Measurements from ENCODE around the gene MACROD2. TPM values are rescaled to one million over a fixed set of nuclear protein-coding genes. Genes with fewer than 3 reads are reported as not detected.
"Not testable (repeated sequence)": the region's sequence is repeated elsewhere in the genome, so short reads cannot be mapped to it uniquely, and the experiment has no call there.

MACROD2 gene
- total and polyA plus RNA-seq, 9 donors, result 2.0 to 4.9 (median 3.1) TPM

GRCh38 chr20:16001286-16001685 lies 2006.0 kb downstream of the MACROD2 start:
- Histone ChIP-seq H3K36me3 (ENCODE audit: control insufficient read depth, insufficient read depth, low read length) (no peaks in the 10 kb centered on the region), H3K9me3 (replicated peaks; ENCODE audit: control insufficient read depth, low read depth, low read length) (peaks cover 11% of the 10 kb centered on the region), H3K27ac (ENCODE audit: low read length) (no peak overlapping the region), H3K4me1 (ENCODE audit: control insufficient read depth, insufficient read depth, low read length) (no peaks in the 10 kb centered on the region), H3K4me3 (ENCODE audit: low read length) (no peak overlapping the region), H3K27me3 (ENCODE audit: control insufficient read depth, insufficient read depth, low read length) (peaks cover 2% of the 10 kb centered on the region)
- no peak for DNase-seq
- no CpG with 5 or more reads among the region's 2 CpGs for WGBS (ENCODE audit: insufficient coverage)

- no peaks in the 10 kb centered on the region for H3K36me3 ChIP-seq (ENCODE audit: control insufficient read depth, insufficient read depth, low read length)
- no peak overlapping the region for H3K27ac ChIP-seq (ENCODE audit: low read length)
- H3K4me1 ChIP-seq (ENCODE audit: control insufficient read depth, insufficient read depth, low read length), result no peaks in the 10 kb centered on the region
- no peaks in the 10 kb centered on the region for H3K9me3 ChIP-seq (replicated peaks; ENCODE audit: control insufficient read depth, low read depth, low read length)
- no peak for DNase-seq
- no peak overlapping the region for H3K4me3 ChIP-seq (ENCODE audit: low read length)
- peaks cover 2% of the 10 kb centered on the region for H3K27me3 ChIP-seq (ENCODE audit: control insufficient read depth, insufficient read depth, low read length)
- WGBS (ENCODE audit: insufficient coverage), result 50% methylated on average over 1 of the region's 1 CpG
These were observed 2008.0 kb downstream of the MACROD2 start for GRCh38 chr20:16003310-16003709.

- DNase-seq, result no peak
- WGBS (ENCODE audit: insufficient coverage), result 81% methylated on average over 9 of the region's 18 CpGs
- Histone ChIP-seq H3K36me3 (ENCODE audit: control insufficient read depth, insufficient read depth, low read length) (no peaks in the 10 kb centered on the region), H3K9me3 (replicated peaks; ENCODE audit: control insufficient read depth, low read depth, low read length) (no peaks in the 10 kb centered on the region), H3K4me3 (ENCODE audit: low read length) (no peak overlapping the region), H3K27ac (ENCODE audit: low read length) (no peak overlapping the region), H3K27me3 (ENCODE audit: control insufficient read depth, insufficient read depth, low read length) (peaks cover 2% of the 10 kb centered on the region), H3K4me1 (ENCODE audit: control insufficient read depth, insufficient read depth, low read length) (no peaks in the 10 kb centered on the region)
These were observed 2009.0 kb downstream of the MACROD2 start for GRCh38 chr20:16004108-16004854.

GRCh38 chr20:16005021-16005914 lies 2010.0 kb downstream of the MACROD2 start:
- Histone ChIP-seq H3K27me3 (ENCODE audit: control insufficient read depth, insufficient read depth, low read length) (peaks cover 2% of the 10 kb centered on the region), H3K27ac (ENCODE audit: low read length) (no peak overlapping the region), H3K4me1 (ENCODE audit: control insufficient read depth, insufficient read depth, low read length) (no peaks in the 10 kb centered on the region), H3K36me3 (ENCODE audit: control insufficient read depth, insufficient read depth, low read length) (no peaks in the 10 kb centered on the region), H3K9me3 (replicated peaks; ENCODE audit: control insufficient read depth, low read depth, low read length) (no peaks in the 10 kb centered on the region), H3K4me3 (ENCODE audit: low read length) (no peak overlapping the region)
- DNase-seq, result no peak
- 67% methylated on average over 5 of the region's 9 CpGs for WGBS (ENCODE audit: insufficient coverage)

GRCh38 chr20:16005915-16006493 lies 2010.7 kb downstream of the MACROD2 start:
- no CpG with 5 or more reads among the region's 2 CpGs for WGBS (ENCODE audit: insufficient coverage)
- Histone ChIP-seq H3K4me1 (ENCODE audit: control insufficient read depth, insufficient read depth, low read length) (no peaks in the 10 kb centered on the region), H3K9me3 (replicated peaks; ENCODE audit: control insufficient read depth, low read depth, low read length) (no peaks in the 10 kb centered on the region)

GRCh38 chr20:16007164-16007563 lies 2011.8 kb downstream of the MACROD2 start:
- no peaks in the 10 kb centered on the region for H3K9me3 ChIP-seq (replicated peaks; ENCODE audit: control insufficient read depth, low read depth, low read length)
- H3K4me3 ChIP-seq (ENCODE audit: low read length), result no peak overlapping the region
- no peak for DNase-seq
- WGBS (ENCODE audit: insufficient coverage), result no CpG with 5 or more reads among the region's 3 CpGs
- no peak overlapping the region for H3K27ac ChIP-seq (ENCODE audit: low read length)
- H3K36me3 ChIP-seq (ENCODE audit: control insufficient read depth, insufficient read depth, low read length), result no peaks in the 10 kb centered on the region
- H3K4me1 ChIP-seq (ENCODE audit: control insufficient read depth, insufficient read depth, low read length), result no peaks in the 10 kb centered on the region
- peaks cover 2% of the 10 kb centered on the region for H3K27me3 ChIP-seq (ENCODE audit: control insufficient read depth, insufficient read depth, low read length)

More at GRCh38 chr20:16005915-16006493, 2010.7 kb downstream of the MACROD2 start:
- Histone ChIP-seq H3K4me3 (ENCODE audit: low read length) (no peak overlapping the region), H3K36me3 (ENCODE audit: control insufficient read depth, insufficient read depth, low read length) (no peaks in the 10 kb centered on the region), H3K27me3 (ENCODE audit: control insufficient read depth, insufficient read depth, low read length) (peaks cover 2% of the 10 kb centered on the region), H3K27ac (ENCODE audit: low read length) (no peak overlapping the region)
- DNase-seq, result no peak

GRCh38 chr20:16007962-16008361 lies 2012.6 kb downstream of the MACROD2 start:
- Histone ChIP-seq H3K27ac (ENCODE audit: low read length) (no peak overlapping the region), H3K9me3 (replicated peaks; ENCODE audit: control insufficient read depth, low read depth, low read length) (no peaks in the 10 kb centered on the region), H3K36me3 (ENCODE audit: control insufficient read depth, insufficient read depth, low read length) (no peaks in the 10 kb centered on the region), H3K27me3 (ENCODE audit: control insufficient read depth, insufficient read depth, low read length) (peaks cover 2% of the 10 kb centered on the region), H3K4me3 (ENCODE audit: low read length) (no peak overlapping the region), H3K4me1 (ENCODE audit: control insufficient read depth, insufficient read depth, low read length) (no peaks in the 10 kb centered on the region)
- WGBS (ENCODE audit: insufficient coverage), result 89% methylated on average over 7 of the region's 9 CpGs
- no peak for DNase-seq

GRCh38 chr20:16011056-16011455 lies 2015.7 kb downstream of the MACROD2 start:
- H3K27ac ChIP-seq (ENCODE audit: low read length), result no peak overlapping the region
- DNase-seq, result no peak
- WGBS (ENCODE audit: insufficient coverage), result 57% methylated on average over 6 of the region's 6 CpGs

GRCh38 chr20:16011519-16011918 lies 2016.2 kb downstream of the MACROD2 start:
- H3K27ac ChIP-seq (ENCODE audit: low read length), result no peak overlapping the region
- no peak overlapping the region for H3K4me3 ChIP-seq (ENCODE audit: low read length)
- WGBS (ENCODE audit: insufficient coverage), result 90% methylated on average over 4 of the region's 5 CpGs
- no peak for DNase-seq
- no peaks in the 10 kb centered on the region for H3K36me3 ChIP-seq (ENCODE audit: control insufficient read depth, insufficient read depth, low read length)
- no peaks in the 10 kb centered on the region for H3K9me3 ChIP-seq (replicated peaks; ENCODE audit: control insufficient read depth, low read depth, low read length)
- H3K27me3 ChIP-seq (ENCODE audit: control insufficient read depth, insufficient read depth, low read length), result no peaks in the 10 kb centered on the region
- H3K4me1 ChIP-seq (ENCODE audit: control insufficient read depth, insufficient read depth, low read length), result no peaks in the 10 kb centered on the region

More at GRCh38 chr20:16011056-16011455, 2015.7 kb downstream of the MACROD2 start:
- no peaks in the 10 kb centered on the region for H3K9me3 ChIP-seq (replicated peaks; ENCODE audit: control insufficient read depth, low read depth, low read length)
- H3K27me3 ChIP-seq (ENCODE audit: control insufficient read depth, insufficient read depth, low read length), result no peaks in the 10 kb centered on the region
- H3K4me1 ChIP-seq (ENCODE audit: control insufficient read depth, insufficient read depth, low read length), result no peaks in the 10 kb centered on the region
- no peaks in the 10 kb centered on the region for H3K36me3 ChIP-seq (ENCODE audit: control insufficient read depth, insufficient read depth, low read length)
- H3K4me3 ChIP-seq (ENCODE audit: low read length), result no peak overlapping the region

GRCh38 chr20:16012934-16013333 lies 2017.6 kb downstream of the MACROD2 start:
- WGBS (ENCODE audit: insufficient coverage), result 92% methylated on average over 1 of the region's 6 CpGs
- not testable (repeated sequence) for H3K4me3 ChIP-seq (ENCODE audit: low read length); H3K4me1 ChIP-seq (ENCODE audit: control insufficient read depth, insufficient read depth, low read length); H3K27ac ChIP-seq (ENCODE audit: low read length); H3K36me3 ChIP-seq (ENCODE audit: control insufficient read depth, insufficient read depth, low read length); H3K9me3 ChIP-seq (replicated peaks; ENCODE audit: control insufficient read depth, low read depth, low read length); DNase-seq; H3K27me3 ChIP-seq (ENCODE audit: control insufficient read depth, insufficient read depth, low read length)
